Panc1 (cell line): ENCODE data around the gene SORBS1. TPM values are rescaled to one million over a fixed set of nuclear protein-coding genes. Genes with fewer than 3 reads are reported as not detected.

ENCODE experiments used
- ATAC-seq: fragments of 200-7000 bp; cut with Tn5 transposase; 2 replicates; pipeline ENCODE4 v1.9.1; 2020; ENCODE audit warnings: mild to moderate bottlenecking, moderate library complexity
- BruUV-seq: library from RNA; stranded (reverse); fragments of 400-500 nt; replicated peaks from 2 replicates; lab custom pipeline; 2021; lab: Mats Ljungman, UMichigan
- CTCF ChIA-PET: fragments of 300-600 bp; sonication (Branson Sonifier 250); formaldehyde crosslinking; loops from one replicate; lab custom pipeline; 2022; ENCODE audit warnings: antibody characterized with exemption; lab: Charles Lee
- POLR2A ChIA-PET: fragments of 300-600 bp; sonication (Branson Sonifier 250); formaldehyde crosslinking; loops from one replicate; lab custom pipeline; 2022; ENCODE audit warnings: antibody characterized with exemption; lab: Charles Lee
- DNase-seq: peaks from one replicate; pipeline ENCODE4 v3.0.0-alpha.2; 2010; ENCODE audit warnings: low read depth, low spot score
- H3K27ac ChIP-seq: 2 replicates; pipeline ENCODE4 v1.5.1; 2011; ENCODE audit warnings: mild to moderate bottlenecking, low read length, inconsistent platforms
- H3K27me3 ChIP-seq: fragments of 200-500 bp; sonication (Bioruptor generic); 2 replicates; pipeline ENCODE4 v1.6.0; 2014; ENCODE audit warnings: low read length, inconsistent platforms; ENCODE audit not compliant: control insufficient read depth, insufficient read depth
- H3K36me3 ChIP-seq: fragments of 200-500 bp; sonication (Bioruptor generic); 2 replicates; pipeline ENCODE4 v1.5.1; 2014; ENCODE audit warnings: inconsistent platforms, mild to moderate bottlenecking, low read length, moderate library complexity; ENCODE audit not compliant: control insufficient read depth, insufficient read depth
- H3K4me1 ChIP-seq: 2 replicates; pipeline ENCODE4 v1.5.1; 2011; ENCODE audit warnings: inconsistent platforms, mild to moderate bottlenecking, low read length, moderate library complexity; ENCODE audit not compliant: control insufficient read depth, insufficient read depth
- H3K4me3 ChIP-seq, 2 experiments: 2 replicates each; pipeline ENCODE4 v1.5.1; 2011 to 2012; ENCODE audit warnings: low read depth in 2 of 2, low read length in 2 of 2, mild to moderate bottlenecking in 2 of 2, inconsistent platforms in 1 of 2, moderate library complexity in 1 of 2
- H3K9me3 ChIP-seq: fragments of 200-500 bp; sonication (Bioruptor generic); 2 replicates; pipeline ENCODE4 v1.5.1; 2014; ENCODE audit warnings: low read depth, mild to moderate bottlenecking, inconsistent platforms, low read length, moderate library complexity; ENCODE audit not compliant: control insufficient read depth, insufficient read depth
- POLR2AphosphoS5 ChIP-seq: IDR thresholded peaks from 2 replicates; pipeline ENCODE4 v1.6.1; 2012; ENCODE audit warnings: mild to moderate bottlenecking, low read depth, low read length, moderate library complexity
- SIN3A ChIP-seq: IDR thresholded peaks from 2 replicates; pipeline ENCODE4 v1.6.1; 2012; ENCODE audit warnings: low read depth, mild to moderate bottlenecking, low read length, moderate library complexity, borderline replicate concordance; ENCODE audit not compliant: insufficient read depth
- TCF7L2 ChIP-seq: IDR thresholded peaks from 2 replicates; pipeline ENCODE4 v1.6.1; 2011; ENCODE audit warnings: mild to moderate bottlenecking, low read depth, low read length, inconsistent platforms
- in situ Hi-C: cut with HindIII; loops from 2 replicates; pipeline ENCODE4 v1.10.0; 2016; ENCODE audit warnings: low sequenced_read_pairs, low pct_unique_long_range_greater_than_20kb
- intact Hi-C: fragments of 100-400 bp; cut with micrococcal nuclease; formaldehyde crosslinking; loops from one replicate; pipeline ENCODE4 v1.10.0; 2022; ENCODE audit not compliant: unreplicated experiment
- total RNA-seq: library from RNA; stranded (reverse); gene quantifications from one replicate; pipeline ENCODE4 v1.2.1, GENCODE V29; 2021; ENCODE audit not compliant: unreplicated experiment
- TF ChIP-seq, protein P1 (sequence below): fragments of 450-650 bp; IDR thresholded peaks from 2 replicates; pipeline ENCODE4 v1.5.1; 2017; ENCODE audit warnings: mild to moderate bottlenecking
- TF ChIP-seq, protein P2 (sequence below), 2 experiments: IDR thresholded peaks; 2 replicates each; pipeline ENCODE4 v1.6.1; 2011 to 2012; ENCODE audit warnings: low read depth in 2 of 2, control low read depth in 1 of 2, low read length in 1 of 2, mild to moderate bottlenecking in 1 of 2, moderate library complexity in 1 of 2; ENCODE audit not compliant: insufficient read depth in 1 of 2

The SORBS1 gene
- total RNA-seq, 1 experiment from 2014 or later = 29.4 TPM

DNA sequence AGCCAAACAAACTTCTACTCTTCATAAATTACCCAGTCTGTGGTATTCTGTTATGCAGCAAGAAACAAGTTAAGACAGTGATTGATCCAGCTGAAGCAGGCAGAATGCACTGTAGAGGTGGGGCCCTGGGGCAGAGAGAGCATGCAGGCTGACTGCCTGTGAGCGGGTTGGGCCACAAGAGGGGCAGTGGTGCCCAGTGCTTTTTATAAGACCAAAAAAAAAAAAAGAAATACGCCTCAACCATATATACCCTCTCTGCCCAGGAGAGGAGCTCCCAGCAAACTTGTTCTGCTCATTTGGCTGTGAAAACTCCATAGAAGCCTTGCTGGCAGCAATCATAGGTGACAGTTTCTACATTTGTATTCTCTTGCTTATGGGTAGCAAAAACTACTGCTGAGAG is 104.7 kb downstream of the SORBS1 start:
- TF ChIP-seq, protein P1, sequence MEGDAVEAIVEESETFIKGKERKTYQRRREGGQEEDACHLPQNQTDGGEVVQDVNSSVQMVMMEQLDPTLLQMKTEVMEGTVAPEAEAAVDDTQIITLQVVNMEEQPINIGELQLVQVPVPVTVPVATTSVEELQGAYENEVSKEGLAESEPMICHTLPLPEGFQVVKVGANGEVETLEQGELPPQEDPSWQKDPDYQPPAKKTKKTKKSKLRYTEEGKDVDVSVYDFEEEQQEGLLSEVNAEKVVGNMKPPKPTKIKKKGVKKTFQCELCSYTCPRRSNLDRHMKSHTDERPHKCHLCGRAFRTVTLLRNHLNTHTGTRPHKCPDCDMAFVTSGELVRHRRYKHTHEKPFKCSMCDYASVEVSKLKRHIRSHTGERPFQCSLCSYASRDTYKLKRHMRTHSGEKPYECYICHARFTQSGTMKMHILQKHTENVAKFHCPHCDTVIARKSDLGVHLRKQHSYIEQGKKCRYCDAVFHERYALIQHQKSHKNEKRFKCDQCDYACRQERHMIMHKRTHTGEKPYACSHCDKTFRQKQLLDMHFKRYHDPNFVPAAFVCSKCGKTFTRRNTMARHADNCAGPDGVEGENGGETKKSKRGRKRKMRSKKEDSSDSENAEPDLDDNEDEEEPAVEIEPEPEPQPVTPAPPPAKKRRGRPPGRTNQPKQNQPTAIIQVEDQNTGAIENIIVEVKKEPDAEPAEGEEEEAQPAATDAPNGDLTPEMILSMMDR = peak; percentile 15; the same call in 1 of the 2 replicates
- TF ChIP-seq, protein P2, sequence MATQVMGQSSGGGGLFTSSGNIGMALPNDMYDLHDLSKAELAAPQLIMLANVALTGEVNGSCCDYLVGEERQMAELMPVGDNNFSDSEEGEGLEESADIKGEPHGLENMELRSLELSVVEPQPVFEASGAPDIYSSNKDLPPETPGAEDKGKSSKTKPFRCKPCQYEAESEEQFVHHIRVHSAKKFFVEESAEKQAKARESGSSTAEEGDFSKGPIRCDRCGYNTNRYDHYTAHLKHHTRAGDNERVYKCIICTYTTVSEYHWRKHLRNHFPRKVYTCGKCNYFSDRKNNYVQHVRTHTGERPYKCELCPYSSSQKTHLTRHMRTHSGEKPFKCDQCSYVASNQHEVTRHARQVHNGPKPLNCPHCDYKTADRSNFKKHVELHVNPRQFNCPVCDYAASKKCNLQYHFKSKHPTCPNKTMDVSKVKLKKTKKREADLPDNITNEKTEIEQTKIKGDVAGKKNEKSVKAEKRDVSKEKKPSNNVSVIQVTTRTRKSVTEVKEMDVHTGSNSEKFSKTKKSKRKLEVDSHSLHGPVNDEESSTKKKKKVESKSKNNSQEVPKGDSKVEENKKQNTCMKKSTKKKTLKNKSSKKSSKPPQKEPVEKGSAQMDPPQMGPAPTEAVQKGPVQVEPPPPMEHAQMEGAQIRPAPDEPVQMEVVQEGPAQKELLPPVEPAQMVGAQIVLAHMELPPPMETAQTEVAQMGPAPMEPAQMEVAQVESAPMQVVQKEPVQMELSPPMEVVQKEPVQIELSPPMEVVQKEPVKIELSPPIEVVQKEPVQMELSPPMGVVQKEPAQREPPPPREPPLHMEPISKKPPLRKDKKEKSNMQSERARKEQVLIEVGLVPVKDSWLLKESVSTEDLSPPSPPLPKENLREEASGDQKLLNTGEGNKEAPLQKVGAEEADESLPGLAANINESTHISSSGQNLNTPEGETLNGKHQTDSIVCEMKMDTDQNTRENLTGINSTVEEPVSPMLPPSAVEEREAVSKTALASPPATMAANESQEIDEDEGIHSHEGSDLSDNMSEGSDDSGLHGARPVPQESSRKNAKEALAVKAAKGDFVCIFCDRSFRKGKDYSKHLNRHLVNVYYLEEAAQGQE (IDR thresholded peaks at IDR 0.05; ENCODE audit: insufficient read depth in 1 of 2, low read depth in 2 of 2, low read length in 1 of 2) = no peak
- TF ChIP-seq SIN3A (no peak), TCF7L2 (no peak), POLR2AphosphoS5 (no peak)
- intact Hi-C loops = no loop called here
- DNase-seq (no peak), ATAC-seq (peak; percentile 11; the same call in 1 of the 2 replicates)
- Histone ChIP-seq H3K27me3 (no peaks in the 10 kb centered on the region), H3K27ac (no peak overlapping the region), H3K36me3 (no peaks in the 10 kb centered on the region), H3K9me3 (no peaks in the 10 kb centered on the region), H3K4me3 (no peak overlapping the region), H3K4me1 (peaks cover 36% of the 10 kb centered on the region)
- in situ Hi-C loops = no loop called here
- ChIA-PET CTCF (interaction anchor here (0.6 kb wide), 2 partner anchors 73 to 146 kb away, joined by 3 read pairs; no protein-coding TSS in a partner anchor), POLR2A (no interaction called here)
- no TSS peak for BruUV-seq

DNA sequence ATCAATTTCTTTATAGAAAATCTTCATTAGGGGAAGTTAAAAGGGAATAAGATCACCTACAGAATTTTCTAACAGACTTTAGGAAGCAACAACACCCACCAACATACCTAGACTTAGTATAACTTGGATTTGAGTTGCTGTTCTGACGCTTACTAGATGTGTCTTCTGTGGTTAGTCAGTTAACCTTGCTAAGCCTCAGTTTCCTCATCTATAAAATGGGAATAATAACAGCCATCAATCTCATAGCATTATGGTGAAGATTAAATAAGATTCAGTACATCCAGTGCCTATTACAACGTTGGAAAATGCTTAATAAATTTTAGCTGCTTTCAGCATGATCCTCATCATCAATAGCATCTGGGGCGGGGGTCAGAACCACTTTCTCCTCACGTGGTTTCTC is 106.2 kb downstream of the SORBS1 start:
- DNase-seq (no peak), ATAC-seq (no peak)
- ChIA-PET POLR2A (no interaction called here), CTCF (no interaction called here)
- in situ Hi-C loops (no loop called here), intact Hi-C loops (no loop called here)
- Histone ChIP-seq H3K27ac (no peak overlapping the region), H3K4me1 (peaks cover 45% of the 10 kb centered on the region), H3K27me3 (no peaks in the 10 kb centered on the region), H3K36me3 (no peaks in the 10 kb centered on the region), H3K4me3 (no peak overlapping the region), H3K9me3 (no peaks in the 10 kb centered on the region)
- BruUV-seq = no TSS peak
- TF ChIP-seq, protein P2 (IDR thresholded peaks at IDR 0.05; ENCODE audit: insufficient read depth in 1 of 2, low read depth in 2 of 2, low read length in 1 of 2) = no peak
- TF ChIP-seq, protein P1 = no peak
- TF ChIP-seq TCF7L2 (no peak), SIN3A (no peak), POLR2AphosphoS5 (no peak)
